IMR-90 (cell line): ENCODE data around the gene TLDC2. TPM values are rescaled to one million over a fixed set of nuclear protein-coding genes. Genes with fewer than 3 reads are reported as not detected.

Experiments
- ATAC-seq: fragments of 200-7000 bp; cut with Tn5 transposase; 2 replicates; pipeline ENCODE4 v1.9.1; 2020; ENCODE audit warnings: low read depth, mild to moderate bottlenecking, moderate library complexity
- BruUV-seq: library from RNA; stranded (reverse); fragments of 400-500 nt; replicated peaks from 2 replicates; lab custom pipeline; 2021; lab: Mats Ljungman, UMichigan
- CTCF ChIA-PET: fragments of 300-600 bp; formaldehyde crosslinking; extraction: SDS; loops from one replicate; lab custom pipeline; 2021; ENCODE audit warnings: antibody characterized with exemption; lab: Yijun Ruan, JAX
- POLR2A ChIA-PET: fragments of 300-600 bp; sonication (Branson Sonifier 250); formaldehyde crosslinking; loops from one replicate; lab custom pipeline; 2022; ENCODE audit warnings: antibody characterized with exemption; ENCODE audit not compliant: unreplicated experiment; lab: Charles Lee
- DNase-seq: peaks from one replicate; pipeline ENCODE4 v3.0.0; 2013
- H2AFZ ChIP-seq: replicated peaks from 2 replicates; pipeline ENCODE3; 2013; ENCODE audit warnings: low read length, mild to moderate bottlenecking; ENCODE audit not compliant: poor library complexity
- H2AK5ac ChIP-seq: 2 replicates; pipeline ENCODE4 v1.6.1; 2013; ENCODE audit warnings: low read depth, low read length, inconsistent platforms
- H2AK9ac ChIP-seq: replicated peaks from 2 replicates; pipeline ENCODE3; 2013; ENCODE audit warnings: mild to moderate bottlenecking, low read depth, low read length, moderate library complexity; ENCODE audit not compliant: poor library complexity
- H2BK120ac ChIP-seq: 2 replicates; pipeline ENCODE4 v1.6.1; 2013; ENCODE audit warnings: low read depth, low read length, inconsistent platforms
- H2BK15ac ChIP-seq: 3 replicates; pipeline ENCODE4 v1.6.1; 2013; ENCODE audit warnings: low read depth, low read length, inconsistent platforms
- H2BK20ac ChIP-seq: 2 replicates; pipeline ENCODE4 v1.6.1; 2013; ENCODE audit warnings: low read depth, mild to moderate bottlenecking, inconsistent platforms, low read length, moderate library complexity
- H2BK5ac ChIP-seq: 2 replicates; pipeline ENCODE4 v1.6.1; 2013; ENCODE audit warnings: mild to moderate bottlenecking, low read depth, low read length, inconsistent platforms; ENCODE audit not compliant: poor library complexity, severe bottlenecking
- H3K14ac ChIP-seq: replicated peaks from 2 replicates; pipeline ENCODE4 v1.6.1; 2013; ENCODE audit warnings: low read depth, low read length, inconsistent platforms
- H3K18ac ChIP-seq: 2 replicates; pipeline ENCODE4 v1.6.1; 2013; ENCODE audit warnings: low read depth, low read length, control low read depth
- H3K23ac ChIP-seq: 2 replicates; pipeline ENCODE4 v1.6.1; 2013; ENCODE audit warnings: low read depth, low read length, inconsistent platforms
- H3K27ac ChIP-seq: 2 replicates; pipeline ENCODE4 v1.5.1; 2013; ENCODE audit warnings: mild to moderate bottlenecking, control low read depth, low read length; ENCODE audit not compliant: insufficient read depth
- H3K27me3 ChIP-seq: 2 replicates; pipeline ENCODE4 v1.6.1; 2013; ENCODE audit warnings: low read length; ENCODE audit not compliant: control insufficient read depth, insufficient read depth
- H3K36me3 ChIP-seq: 2 replicates; pipeline ENCODE4 v1.6.1; 2013; ENCODE audit warnings: low read length, mixed read lengths; ENCODE audit not compliant: control insufficient read depth, insufficient read depth
- H3K4ac ChIP-seq: 2 replicates; pipeline ENCODE4 v1.6.1; 2013; ENCODE audit warnings: low read depth, low read length, inconsistent platforms
- H3K4me1 ChIP-seq: 2 replicates; pipeline ENCODE4 v1.6.1; 2013; ENCODE audit warnings: low read length, mixed read lengths; ENCODE audit not compliant: control insufficient read depth, insufficient read depth
- H3K4me2 ChIP-seq: 2 replicates; pipeline ENCODE4 v1.6.1; 2013; ENCODE audit warnings: low read depth, mild to moderate bottlenecking, control low read depth, low read length, moderate library complexity
- H3K4me3 ChIP-seq: 2 replicates; pipeline ENCODE4 v1.5.1; 2013; ENCODE audit warnings: low read depth, mild to moderate bottlenecking, control low read depth, low read length, moderate library complexity; ENCODE audit not compliant: insufficient read depth
- H3K56ac ChIP-seq: 2 replicates; pipeline ENCODE4 v1.6.1; 2013; ENCODE audit warnings: low read length, inconsistent platforms; ENCODE audit not compliant: insufficient read depth; ENCODE audit errors: extremely low read depth
- H3K79me1 ChIP-seq, 2 experiments: 2 replicates each; pipeline ENCODE4 v1.6.1; 2013; ENCODE audit warnings: low read length in 2 of 2, inconsistent platforms in 1 of 2, low read depth in 1 of 2
- H3K9ac ChIP-seq: 2 replicates; pipeline ENCODE4 v1.6.1; 2013; ENCODE audit warnings: low read depth, low read length, control low read depth
- H3K9me1 ChIP-seq: 2 replicates; pipeline ENCODE4 v1.6.1; 2013; ENCODE audit warnings: low read length, inconsistent platforms; ENCODE audit not compliant: insufficient read depth
- H3K9me3 ChIP-seq: 2 replicates; pipeline ENCODE4 v1.6.1; 2013; ENCODE audit warnings: low read length; ENCODE audit not compliant: control insufficient read depth, insufficient read depth
- H4K20me1 ChIP-seq: 2 replicates; pipeline ENCODE4 v1.6.1; 2013; ENCODE audit warnings: low read length, inconsistent platforms; ENCODE audit not compliant: insufficient read depth
- H4K5ac ChIP-seq: 2 replicates; pipeline ENCODE4 v1.6.1; 2013; ENCODE audit warnings: mild to moderate bottlenecking, low read depth, low read length, control low read depth
- H4K8ac ChIP-seq, 2 experiments: 2 replicates each; pipeline ENCODE4 v1.6.1; 2013; ENCODE audit warnings: low read depth in 2 of 2, low read length in 2 of 2, control low read depth in 1 of 2, inconsistent platforms in 1 of 2
- H4K91ac ChIP-seq: 2 replicates; pipeline ENCODE4 v1.6.1; 2013; ENCODE audit warnings: low read depth, low read length, inconsistent platforms; ENCODE audit not compliant: insufficient read depth
- BHLHE40 ChIP-seq: fragments of 150-350 bp; IDR thresholded peaks from 2 replicates; pipeline ENCODE4 v1.6.1; 2016; ENCODE audit warnings: mild to moderate bottlenecking, low read depth, low read length
- CHD1 ChIP-seq: IDR thresholded peaks from 2 replicates; pipeline ENCODE4 v1.6.1; 2012; ENCODE audit warnings: low read depth, low read length, improper control_type of control experiment
- CTCF ChIP-seq: conservative IDR thresholded peaks from 2 replicates; pipeline ENCODE4 v1.5.1; 2012; ENCODE audit warnings: mild to moderate bottlenecking, low read depth, low read length, improper control_type of control experiment
- FOS ChIP-seq: fragments of 150-350 bp; IDR thresholded peaks from 2 replicates; pipeline ENCODE4 v1.6.1; 2016; ENCODE audit warnings: low read depth, low read length
- MAFK ChIP-seq: IDR thresholded peaks from 2 replicates; pipeline ENCODE4 v1.6.1; 2012; ENCODE audit warnings: low read depth, low read length, improper control_type of control experiment
- MAZ ChIP-seq: IDR thresholded peaks from 2 replicates; pipeline ENCODE4 v1.6.1; 2012; ENCODE audit warnings: low read depth, mild to moderate bottlenecking, low read length, improper control_type of control experiment, moderate library complexity, borderline replicate concordance
- NFE2L2 ChIP-seq: fragments of 150-350 bp; IDR thresholded peaks from 2 replicates; pipeline ENCODE4 v1.6.1; 2016; ENCODE audit warnings: low read depth, mild to moderate bottlenecking, low read length
- POLR2A ChIP-seq: IDR thresholded peaks from 2 replicates; pipeline ENCODE4 v1.6.1; 2012; ENCODE audit warnings: mild to moderate bottlenecking, low read depth, low read length
- RCOR1 ChIP-seq: IDR thresholded peaks from 2 replicates; pipeline ENCODE4 v1.6.1; 2012; ENCODE audit warnings: mild to moderate bottlenecking, low read length, improper control_type of control experiment; ENCODE audit not compliant: insufficient replicate concordance
- RFX5 ChIP-seq: IDR thresholded peaks from 2 replicates; pipeline ENCODE4 v1.8.0; 2012; ENCODE audit warnings: low read depth, mild to moderate bottlenecking, low read length, moderate library complexity
- SMC3 ChIP-seq: fragments of 150-350 bp; IDR thresholded peaks from 2 replicates; pipeline ENCODE4 v1.6.1; 2016; ENCODE audit warnings: low read depth, mild to moderate bottlenecking, antibody characterized with exemption, low read length, moderate library complexity
- WGBS, 2 experiments: methylation state at CpG; one replicate each; pipeline versions ENCODE4 v1.1.5 to v1.1.7; 2013; ENCODE audit warnings: missing lambda C conversion rate in 2 of 2; ENCODE audit not compliant: insufficient read length in 1 of 2; ENCODE audit errors: extremely low coverage in 2 of 2; 5-methylcytosine and 5-hydroxymethylcytosine counted together
- dilution Hi-C: fragments of 300-500 bp; cut with HindIII; formaldehyde crosslinking; loops from one replicate; pipeline ENCODE4 v1.14.3; 2018; ENCODE audit warnings: low sequenced_read_pairs; ENCODE audit not compliant: unreplicated experiment
- in situ Hi-C: fragments of 300-500 bp; cut with MboI; formaldehyde crosslinking; loops from 3 replicates; pipeline ENCODE4 v1.14.3; 2019; ENCODE audit warnings: low sequenced_read_pairs, inconsistent platforms, mixed read lengths
- intact Hi-C: fragments of 100-400 bp; cut with micrococcal nuclease; formaldehyde crosslinking; loops from 2 replicates; pipeline ENCODE4 v1.10.0; 2022
- polyA plus RNA-seq, 3 experiments: library from polyadenylated mRNA; depleted of rRNA; stranded (reverse); fragments of >200 nt; gene quantifications; 2 replicates each; pipeline ENCODE4 v1.2.3, GENCODE V29; 2012; ENCODE audit warnings: low replicate concordance in 1 of 3
- total RNA-seq: library from RNA; depleted of rRNA; stranded (reverse); fragments of >200 nt; gene quantifications from 2 replicates; pipeline ENCODE4 v1.2.3, GENCODE V29; 2012
- TF ChIP-seq, protein P1 (sequence below): fragments of 150-350 bp; IDR thresholded peaks from 2 replicates; pipeline ENCODE4 v1.6.1; 2017; ENCODE audit warnings: mild to moderate bottlenecking, antibody characterized with exemption, low read length, low read depth

TLDC2 gene
- total and polyA plus RNA-seq, 2 of the 4 experiments (the other 2 are of a cell fraction): 0.18 to 0.19 TPM

DNA sequence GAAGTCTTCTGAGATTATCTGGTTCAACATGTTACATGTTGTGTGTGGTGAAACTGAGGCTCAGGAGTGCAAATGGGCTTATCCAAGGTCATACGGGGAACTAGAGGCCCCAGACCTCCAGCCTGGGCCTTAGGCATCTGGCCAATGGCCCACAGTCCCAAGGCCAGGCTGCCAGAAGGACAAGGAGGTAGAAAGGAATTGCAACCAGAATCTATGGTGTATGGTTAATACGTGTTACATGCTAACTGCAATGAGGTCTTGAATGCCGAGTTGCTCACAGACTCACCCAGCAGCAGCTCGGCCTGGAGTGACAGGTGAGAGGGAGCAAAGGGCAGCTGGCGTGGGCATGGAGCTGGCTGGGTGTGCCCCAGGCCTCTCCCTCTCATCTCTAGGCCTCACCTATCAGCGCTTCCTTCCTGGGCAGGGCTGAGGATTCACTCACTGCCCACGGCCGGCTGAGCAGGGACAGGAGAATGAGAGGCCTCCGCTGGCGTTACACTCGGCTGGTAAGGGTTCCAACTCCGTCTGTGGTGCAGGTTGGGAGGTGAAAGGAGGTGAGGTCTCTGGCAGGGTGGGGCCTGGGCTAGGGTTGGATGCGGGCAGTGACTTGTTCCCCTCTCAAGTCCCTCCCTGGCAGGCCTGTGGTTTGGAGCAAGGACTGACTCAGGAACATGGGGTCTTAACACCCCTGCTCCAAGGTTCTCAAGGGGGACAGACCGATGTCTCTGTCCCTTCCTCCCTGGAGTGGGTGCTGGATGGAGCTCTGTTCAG lies at the start of gene TLDC2 (continued):
- no peak for TF ChIP-seq FOS

DNA sequence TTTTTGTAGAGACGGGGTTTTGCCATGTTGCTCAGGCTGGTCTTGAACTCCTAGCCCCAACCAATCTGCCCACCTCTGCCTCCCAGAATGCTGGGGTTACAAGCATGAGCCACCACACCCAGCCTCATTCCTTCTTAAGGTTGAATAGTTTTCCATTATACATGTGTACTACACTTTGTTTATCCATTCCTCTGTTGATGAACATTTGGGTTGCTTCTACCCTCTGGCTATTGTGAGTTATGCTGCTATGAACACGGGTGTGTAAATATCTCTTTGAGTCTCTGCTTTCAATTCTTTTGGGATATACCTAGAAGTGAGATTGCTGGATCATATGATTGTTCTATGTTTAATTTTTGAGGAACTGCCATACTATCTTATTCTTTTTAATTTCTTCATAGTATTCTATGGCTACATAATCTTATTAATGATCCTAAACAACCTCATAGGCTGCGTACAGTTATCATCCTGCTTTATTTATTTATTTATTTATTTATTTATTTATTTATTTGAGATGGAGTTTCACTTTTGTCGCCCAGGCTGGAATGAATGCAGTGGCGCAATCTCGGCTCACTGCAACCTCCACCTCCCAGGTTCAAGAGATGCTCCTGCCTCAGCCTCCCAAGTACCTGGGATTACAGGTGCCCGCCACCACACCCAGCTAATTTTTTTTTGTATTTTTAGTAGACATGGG lies 49.2 kb upstream of the TLDC2 start:
- dilution Hi-C loops (no loop called here), intact Hi-C loops (no loop called here), in situ Hi-C loops (no loop called here)
- BruUV-seq: no TSS peak
- H3K9me3 ChIP-seq: no peaks in the 10 kb centered on the region
- no peak overlapping the region for H2BK120ac ChIP-seq
- ATAC-seq (no peak), DNase-seq (no peak)
- H4K20me1 ChIP-seq: peaks cover 29% of the 10 kb centered on the region; the same call in 1 of the 2 replicates
- H3K18ac ChIP-seq: no peak overlapping the region
- no peak overlapping the region for H3K27ac ChIP-seq
- no peaks in the 10 kb centered on the region for H3K27me3 ChIP-seq
- H2BK20ac ChIP-seq: no peak overlapping the region
- H3K4ac ChIP-seq: no peak overlapping the region
- H3K4me2 ChIP-seq: no peak overlapping the region
- H4K5ac ChIP-seq: no peak overlapping the region
- H3K9me1 ChIP-seq: peaks cover 25% of the 10 kb centered on the region
- H2BK15ac ChIP-seq: no peak overlapping the region
- H2AK5ac ChIP-seq: no peak overlapping the region
- no peak overlapping the region for H2BK5ac ChIP-seq
- H3K9ac ChIP-seq: no peak overlapping the region
- ChIA-PET POLR2A (no interaction called here), CTCF (no interaction called here)
- H3K4me3 ChIP-seq: no peak overlapping the region
- H3K56ac ChIP-seq: no peak overlapping the region
- no peak overlapping the region for H4K8ac ChIP-seq
- H3K23ac ChIP-seq: no peak overlapping the region
- H2AK9ac ChIP-seq: no peak overlapping the region
- H4K91ac ChIP-seq: no peak overlapping the region
- peaks cover 29% of the 10 kb centered on the region for H3K36me3 ChIP-seq
- no peak overlapping the region for H3K14ac ChIP-seq
- peaks cover 29% of the 10 kb centered on the region for H3K4me1 ChIP-seq
- no peak overlapping the region for H2AFZ ChIP-seq
- 100% methylated on average over 1 of the region's 7 CpGs; no CpG with 5 or more reads in 1 of the 2 experiments for WGBS, 2 experiments
- peaks cover 29 to 88% of the 10 kb centered on the region in 2 experiments for H3K79me1 ChIP-seq
- TF ChIP-seq NFE2L2 (no peak), MAZ (no peak), RCOR1 (no peak), CHD1 (no peak), CTCF (no peak), POLR2A (no peak), FOS (no peak), BHLHE40 (no peak), SMC3 (no peak), RFX5 (no peak), MAFK (no peak)
- TF ChIP-seq, protein P1, sequence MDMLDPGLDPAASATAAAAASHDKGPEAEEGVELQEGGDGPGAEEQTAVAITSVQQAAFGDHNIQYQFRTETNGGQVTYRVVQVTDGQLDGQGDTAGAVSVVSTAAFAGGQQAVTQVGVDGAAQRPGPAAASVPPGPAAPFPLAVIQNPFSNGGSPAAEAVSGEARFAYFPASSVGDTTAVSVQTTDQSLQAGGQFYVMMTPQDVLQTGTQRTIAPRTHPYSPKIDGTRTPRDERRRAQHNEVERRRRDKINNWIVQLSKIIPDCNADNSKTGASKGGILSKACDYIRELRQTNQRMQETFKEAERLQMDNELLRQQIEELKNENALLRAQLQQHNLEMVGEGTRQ: no peak
